ENCODE data around the gene GRN.

- TF ChIP-seq CTCF (IDR thresholded peaks at IDR 0.05): no peak
- TF ChIP-seq POLR2A (IDR thresholded peaks at IDR 0.05): no peak
- TF ChIP-seq POLR2AphosphoS5 (IDR thresholded peaks at IDR 0.05): peak; percentile 36 to 78 (median 59)
- no peak for TF ChIP-seq EP300 (IDR thresholded peaks at IDR 0.05; ENCODE audit: low read depth)
These were observed 18.1 kb upstream of the GRN start for GRCh38 chr17:44326861-44327444.
